Diencephalon (tissue), 1 donor: ENCODE measurements around the gene SLC30A10. TPM values are rescaled to one million over a fixed set of nuclear protein-coding genes. Genes with fewer than 3 reads are reported as not detected.

ENCODE experiments used
- small RNA-seq: library from RNA; depleted of rRNA; stranded (forward); fragments of <200 nt; gene quantifications from one replicate; pipeline ENCODE3, GENCODE V24; 2014
- total RNA-seq: library from RNA; depleted of rRNA; stranded (reverse); fragments of >200 nt; gene quantifications from one replicate; pipeline ENCODE4 v1.2.3, GENCODE V29; 2014

The SLC30A10 gene
- 26.3 TPM for total RNA-seq

GRCh38 chr1:219927956-219928790 lies at the start of gene SLC30A10:
Gene SLC30A10 (minus strand): TSS chr1:219928557. CDS start chr1:219928440, 117 bp downstream.

Small RNA genes within 50 kb of the gene (small RNA-seq; reads per million reads assigned to genes)
- gene RF00012: not detected

Other genes with a start within 250 kb of the SLC30A10 start
- 158 TPM for gene EPRS1, start 117.9 kb upstream of the SLC30A10 start, total RNA-seq
- 19.8 TPM for gene BPNT1, start 161.2 kb upstream of the SLC30A10 start, total RNA-seq
- gene IARS2, start 165.6 kb upstream of the SLC30A10 start, total RNA-seq: 61.1 TPM